Non-pigmented ciliary epithelial cell (primary cell): Measurements from ENCODE around the gene CPSF4.
"Not testable (repeated sequence)": the region's sequence is repeated elsewhere in the genome, so short reads cannot be mapped to it uniquely, and the experiment has no call there.

Experiments used
- DNase-seq: peaks from one replicate; pipeline ENCODE4 v3.0.0-alpha.2; 2010; ENCODE audit warnings: low read depth

Gene CPSF4

GRCh38 chr7:99408379-99409191 is 30.2 kb upstream of the CPSF4 start, which contains the start of the genes BUD31 and PDAP1:
BUD31 (plus strand) TSS chr7:99408969; CDS start chr7:99411093, 2,124 bp downstream.
PDAP1 (minus strand) TSS chr7:99408597; CDS start chr7:99408548, 49 bp downstream.
- DNase-seq = peak; percentile 80

- no peak for DNase-seq
These were observed 29.6 kb upstream of the CPSF4 start for GRCh38 chr7:99409192-99409572.

- DNase-seq = no peak
These were observed 28.9 kb upstream of the CPSF4 start for GRCh38 chr7:99409806-99410205.

GRCh38 chr7:99410635-99411034 is 28.1 kb upstream of the CPSF4 start:
- no peak for DNase-seq

DNA sequence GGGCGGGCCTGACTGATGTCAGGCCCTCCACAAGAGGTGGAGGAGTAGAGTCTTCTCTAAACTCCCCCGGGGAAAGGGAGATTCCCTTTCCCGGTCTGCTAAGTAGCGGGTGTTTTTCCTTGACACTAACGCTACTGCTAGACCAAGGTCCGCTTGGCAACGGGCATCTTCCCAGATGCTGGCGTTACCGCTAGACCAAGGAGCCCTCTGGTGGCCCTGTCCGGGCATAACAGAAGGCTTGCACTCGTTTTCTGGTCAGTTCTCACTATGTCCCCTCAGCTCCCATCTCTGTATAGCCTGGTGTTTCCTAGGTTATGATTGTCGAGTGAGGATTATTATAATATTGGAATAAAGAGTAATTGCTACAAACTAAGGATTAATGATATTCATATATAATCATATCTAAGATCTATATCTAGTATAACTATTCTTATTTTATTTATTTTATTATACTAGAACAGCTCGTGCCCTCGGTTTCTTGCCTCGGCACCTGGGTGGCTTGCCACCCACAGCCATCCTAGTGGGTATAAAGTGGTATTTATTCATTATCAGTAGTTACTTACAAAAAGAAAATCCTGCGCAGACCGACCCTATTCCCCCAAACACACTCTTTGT is 23.1 kb upstream of the CPSF4 start:
- DNase-seq = not testable (repeated sequence)

DNA sequence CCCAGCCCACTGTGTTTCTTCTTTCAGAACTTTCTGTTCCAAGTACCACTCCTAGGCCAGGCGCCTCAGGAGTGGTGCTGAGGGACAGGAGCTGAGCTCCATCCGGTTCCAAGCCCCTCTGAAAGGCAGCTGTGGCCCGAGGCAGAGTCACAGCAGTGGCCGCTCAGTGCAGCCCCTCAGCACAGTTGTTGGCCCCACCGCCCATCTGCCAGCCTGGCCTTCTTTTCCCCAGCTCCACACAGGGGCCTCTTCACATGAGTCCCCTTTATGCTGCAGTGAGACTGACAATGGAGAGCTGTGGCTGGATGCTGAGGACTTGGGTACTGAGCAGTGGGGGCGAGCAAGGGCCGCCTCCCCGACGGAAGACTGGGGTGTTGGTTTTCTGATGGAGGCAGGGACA is 20.5 kb upstream of the CPSF4 start:
- no peak for DNase-seq

- no peak for DNase-seq
These were observed 19.3 kb upstream of the CPSF4 start for GRCh38 chr7:99419323-99420021.

- DNase-seq = no peak
These were observed 18.5 kb upstream of the CPSF4 start for GRCh38 chr7:99420213-99420612.

GRCh38 chr7:99420986-99421385 is 17.8 kb upstream of the CPSF4 start:
- no peak for DNase-seq

DNA sequence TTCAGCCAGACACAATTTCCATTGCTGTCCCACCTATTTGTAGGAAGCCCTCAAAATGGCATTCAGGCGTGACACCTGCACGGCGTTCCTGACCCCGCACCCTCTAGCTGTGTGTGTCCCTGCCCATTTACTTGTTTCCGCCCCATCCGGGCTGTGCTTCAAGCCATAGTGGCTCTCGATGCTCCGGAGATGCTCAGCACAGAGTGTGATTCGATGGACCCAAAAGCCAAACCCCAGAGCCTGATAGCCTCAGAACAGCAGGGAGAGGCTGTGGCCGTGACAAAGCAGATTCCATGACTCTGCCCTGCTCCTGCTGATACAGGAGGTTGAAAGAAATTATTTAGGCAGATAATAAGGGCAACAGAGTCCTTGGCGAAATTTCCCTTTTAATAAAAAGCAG is 16.6 kb upstream of the CPSF4 start:
- DNase-seq = no peak

GRCh38 chr7:99422625-99423024 is 16.1 kb upstream of the CPSF4 start:
- DNase-seq = no peak

DNA sequence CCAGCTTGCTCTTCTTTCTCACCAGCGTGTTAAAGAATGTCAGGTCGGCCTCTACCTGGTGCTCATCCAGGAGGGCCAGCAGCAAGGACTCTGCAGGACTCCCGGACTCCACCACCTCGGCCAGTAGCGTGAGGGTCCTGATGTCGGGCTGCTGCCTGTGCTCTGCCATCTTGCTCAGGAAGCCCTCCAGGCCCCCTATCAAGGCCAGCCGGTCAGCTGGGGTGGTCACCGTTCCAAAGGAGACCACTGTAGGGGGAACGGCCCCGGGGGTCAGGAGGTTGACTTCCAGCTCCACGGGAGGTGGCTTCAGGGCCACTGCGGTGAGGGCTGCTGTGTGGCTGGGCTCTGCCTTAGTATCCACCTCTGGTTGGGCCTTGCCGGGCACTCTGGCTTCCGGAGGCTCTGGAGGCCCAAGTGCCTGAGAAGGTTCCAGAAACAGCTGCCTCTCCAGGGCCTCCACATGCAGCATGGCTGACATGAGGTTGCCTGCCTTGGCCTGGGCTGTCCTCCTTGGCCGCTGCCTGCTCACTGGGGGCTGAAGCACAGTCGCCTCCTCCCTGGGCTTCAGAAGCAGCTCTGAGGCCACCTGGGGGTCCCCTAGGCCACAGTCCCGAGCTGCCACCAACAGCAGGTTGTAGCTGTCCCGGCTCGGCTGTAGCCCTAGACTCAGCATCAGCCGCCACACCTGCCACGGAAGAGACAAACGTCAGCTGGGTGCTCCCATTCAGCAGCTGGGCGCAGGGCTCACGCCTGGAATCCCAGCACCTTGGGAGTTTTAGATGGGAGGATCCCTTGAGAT is 13.6 kb upstream of the CPSF4 start:
- no peak for DNase-seq

DNA sequence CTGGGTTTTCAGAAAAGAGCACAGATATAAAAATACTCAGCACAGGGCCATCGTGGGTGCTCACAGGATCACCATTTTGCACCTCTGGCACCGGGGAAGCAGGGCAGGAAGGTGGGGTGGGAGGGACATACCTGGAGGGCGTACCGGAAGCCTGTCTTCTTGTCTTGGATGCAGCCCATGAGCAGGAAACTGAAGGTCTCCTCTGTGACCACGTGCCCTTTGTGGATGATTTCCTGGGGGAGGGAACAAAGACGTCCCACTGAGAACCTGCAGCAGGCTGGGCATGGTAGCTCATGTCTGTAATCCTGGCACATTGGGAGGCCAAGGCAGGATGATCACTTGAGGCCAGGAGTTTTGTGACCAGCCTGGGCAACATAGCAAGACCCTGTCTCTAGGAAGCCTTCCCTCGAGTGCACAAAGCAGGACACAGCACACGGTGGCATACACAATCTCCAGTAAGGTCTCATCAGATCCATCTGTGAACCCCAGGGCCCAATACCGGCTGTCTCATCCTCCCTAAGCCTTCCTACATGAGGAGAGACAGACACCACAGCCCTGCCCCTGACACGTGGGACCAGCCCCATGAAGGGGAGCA is 9.7 kb upstream of the CPSF4 start:
- no peak for DNase-seq

DNA sequence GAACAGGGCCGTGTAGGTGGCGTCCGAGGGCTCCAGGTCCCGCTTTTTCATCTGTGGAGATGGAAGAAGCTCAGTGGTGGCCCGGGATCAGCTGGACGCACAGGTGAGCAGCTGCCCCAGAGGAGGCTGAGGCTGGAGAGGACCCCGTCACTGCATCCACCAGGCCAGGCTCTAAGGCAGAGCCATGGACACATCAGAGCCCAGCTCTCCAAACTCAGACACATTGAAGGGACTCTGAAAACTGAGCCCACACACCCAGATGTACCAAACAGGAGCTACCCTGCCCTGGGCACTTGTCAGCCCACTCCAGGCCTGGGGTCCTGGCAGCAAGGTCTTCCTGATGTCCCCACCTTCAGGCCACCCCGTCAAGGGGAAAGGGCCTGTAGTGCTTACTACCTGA is 9.0 kb upstream of the CPSF4 start:
- no peak for DNase-seq

GRCh38 chr7:99431756-99432540 is 6.8 kb upstream of the CPSF4 start:
- DNase-seq = not testable (repeated sequence)

- DNase-seq = no peak
These were observed 5.6 kb upstream of the CPSF4 start for GRCh38 chr7:99433158-99433557.

DNA sequence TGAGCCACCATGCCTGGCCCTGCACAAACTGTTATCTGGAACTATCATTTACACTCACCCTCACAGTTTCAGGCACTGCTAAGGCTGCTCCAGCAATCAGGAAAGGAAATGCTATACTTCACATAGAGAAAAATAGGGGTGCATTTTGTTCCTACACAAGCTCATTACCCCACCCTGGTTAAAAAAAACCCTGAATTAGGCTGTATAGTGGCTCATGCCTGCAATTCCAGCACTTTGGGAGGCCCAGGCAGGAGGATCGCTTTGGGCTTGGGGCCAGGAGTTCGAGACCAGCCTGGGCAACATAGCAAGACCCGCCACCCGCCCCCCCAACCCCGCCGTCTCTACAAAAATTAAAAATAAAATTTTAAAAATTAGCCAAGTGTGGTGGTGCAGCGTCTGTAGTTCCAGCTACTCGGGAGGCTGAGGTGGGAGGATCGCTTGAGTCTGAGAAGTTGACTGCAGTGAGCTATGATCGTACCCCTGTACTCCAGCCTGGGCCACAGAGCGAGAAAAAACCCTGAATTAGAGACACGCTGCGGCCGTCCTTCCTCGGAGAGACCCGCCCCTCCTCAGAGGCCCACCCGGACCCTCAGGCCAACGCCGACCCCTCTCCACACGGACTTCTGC is 684 bp upstream of the CPSF4 start:
- no peak for DNase-seq

DNA sequence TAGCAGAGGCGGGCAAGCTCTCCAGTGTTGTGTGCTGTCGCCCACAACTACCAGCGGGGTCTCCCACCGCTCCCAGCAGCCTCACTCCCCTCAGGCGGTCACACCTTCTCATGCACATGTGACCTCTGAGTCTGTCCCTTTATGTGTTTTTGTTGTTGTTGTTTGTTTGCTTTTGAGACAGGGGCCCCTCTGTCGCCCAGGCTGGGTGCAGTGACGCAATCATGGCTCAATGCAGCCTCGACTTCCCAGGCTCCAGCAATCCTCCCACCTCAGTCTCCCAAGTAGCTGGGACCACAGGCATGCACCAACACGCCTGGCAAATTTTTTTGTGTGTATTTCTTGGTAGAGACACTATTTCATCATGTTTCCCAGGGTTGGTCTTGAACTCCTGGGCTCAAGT is 1.5 kb downstream of the CPSF4 start:
- no peak for DNase-seq

GRCh38 chr7:99446096-99446495 is 7.4 kb downstream of the CPSF4 start:
- no peak for DNase-seq

- DNase-seq = no peak
These were observed 9.2 kb downstream of the CPSF4 start for GRCh38 chr7:99447943-99448342.
